ENCODE results near the gene TMEM43.

Gene TMEM43

DNA sequence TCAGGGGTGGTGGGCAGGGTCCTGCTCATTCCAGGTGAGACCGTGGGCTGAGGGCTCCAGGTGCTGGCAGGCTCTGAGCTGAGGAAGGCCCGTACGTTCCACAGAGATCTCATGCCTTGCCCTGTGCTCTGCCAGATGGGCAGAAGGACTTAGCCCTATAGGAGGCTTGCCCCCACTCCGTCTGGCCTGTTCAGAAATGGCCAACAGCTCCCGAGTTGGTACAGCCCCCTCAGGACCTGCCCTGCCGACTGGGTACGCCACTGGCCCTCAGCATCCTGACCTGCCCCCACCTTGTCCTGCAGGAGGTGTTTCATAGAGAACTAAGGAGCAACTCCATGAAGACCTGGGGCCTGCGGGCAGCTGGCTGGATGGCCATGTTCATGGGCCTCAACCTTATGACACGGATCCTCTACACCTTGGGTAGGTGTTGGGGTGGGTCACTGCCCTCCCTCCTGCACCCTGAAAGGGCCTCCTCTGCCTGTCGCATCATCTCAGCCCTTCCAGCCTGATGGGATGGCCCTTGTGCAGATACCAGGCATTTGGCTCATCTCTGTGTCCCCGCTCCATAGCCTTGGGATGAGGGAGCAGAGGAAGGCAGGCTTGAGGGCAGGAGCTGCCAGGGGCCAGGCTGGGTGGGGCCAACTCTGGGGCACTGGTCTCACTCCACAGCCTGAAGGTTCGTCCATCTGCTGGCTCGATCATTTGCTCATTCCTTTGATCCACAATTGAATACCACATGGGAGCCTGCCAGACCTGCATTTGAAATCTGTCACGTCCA is 14.2 kb downstream of the TMEM43 start:
- DNase-seq = no peak

DNA sequence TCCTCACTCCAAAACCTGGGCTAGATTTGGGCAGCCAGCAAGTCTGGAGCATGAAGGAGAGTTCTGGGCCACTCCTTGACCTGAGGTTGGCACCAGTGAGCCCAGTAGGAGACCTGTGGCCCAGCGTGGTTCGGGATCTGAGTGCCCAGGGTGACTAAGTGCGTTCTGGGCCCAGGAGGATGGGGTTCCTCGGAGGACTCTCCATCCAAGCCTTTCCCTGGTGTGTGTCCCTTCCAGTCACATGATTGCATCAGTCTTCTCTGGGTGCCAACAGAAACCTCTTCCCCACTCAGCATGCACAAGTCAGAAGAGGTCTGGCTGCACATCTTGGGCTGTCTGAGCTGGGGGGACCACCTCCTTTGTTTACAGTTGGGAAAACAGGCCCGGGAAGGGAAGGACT is 14.9 kb downstream of the TMEM43 start:
- no peak for DNase-seq

DNA sequence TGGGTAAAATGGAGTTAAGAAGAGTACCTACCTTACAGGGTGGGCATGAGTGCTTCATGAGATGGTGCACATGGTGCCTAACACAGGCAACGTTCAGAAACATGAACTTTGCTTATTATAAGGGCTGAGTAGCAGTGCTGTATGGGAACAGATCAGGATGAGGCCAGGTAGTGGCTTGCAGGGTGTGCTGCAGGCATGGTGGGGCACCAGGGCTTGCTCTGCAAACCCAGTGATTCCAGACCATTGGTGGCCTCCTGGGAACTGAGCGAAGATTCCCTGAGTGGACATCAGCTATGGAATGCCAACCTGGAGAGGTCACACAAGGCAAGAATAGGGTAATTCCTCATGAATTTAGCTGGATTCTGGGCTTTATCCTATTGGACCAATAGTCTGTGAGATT is 15.8 kb downstream of the TMEM43 start:
- no peak for DNase-seq

DNA sequence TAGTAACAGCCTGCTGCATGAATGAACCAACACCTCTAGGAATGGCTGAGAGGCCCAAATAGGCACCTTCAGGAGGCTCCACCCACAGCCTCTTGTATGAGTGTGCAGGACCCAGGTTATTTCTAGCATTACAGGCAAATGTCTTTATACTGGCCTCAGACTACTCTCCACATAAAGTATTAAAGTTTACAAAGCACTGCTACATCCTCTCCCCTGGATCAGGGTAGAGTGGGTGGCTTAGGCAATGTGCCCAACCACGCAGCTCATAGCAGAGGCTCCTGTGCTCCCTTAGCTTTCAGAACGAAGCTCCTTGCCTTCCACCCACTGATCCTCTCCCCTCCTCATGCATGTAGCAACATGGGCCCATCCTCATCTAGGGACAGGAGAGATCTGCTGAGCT is 16.3 kb downstream of the TMEM43 start:
- no peak for DNase-seq

DNA sequence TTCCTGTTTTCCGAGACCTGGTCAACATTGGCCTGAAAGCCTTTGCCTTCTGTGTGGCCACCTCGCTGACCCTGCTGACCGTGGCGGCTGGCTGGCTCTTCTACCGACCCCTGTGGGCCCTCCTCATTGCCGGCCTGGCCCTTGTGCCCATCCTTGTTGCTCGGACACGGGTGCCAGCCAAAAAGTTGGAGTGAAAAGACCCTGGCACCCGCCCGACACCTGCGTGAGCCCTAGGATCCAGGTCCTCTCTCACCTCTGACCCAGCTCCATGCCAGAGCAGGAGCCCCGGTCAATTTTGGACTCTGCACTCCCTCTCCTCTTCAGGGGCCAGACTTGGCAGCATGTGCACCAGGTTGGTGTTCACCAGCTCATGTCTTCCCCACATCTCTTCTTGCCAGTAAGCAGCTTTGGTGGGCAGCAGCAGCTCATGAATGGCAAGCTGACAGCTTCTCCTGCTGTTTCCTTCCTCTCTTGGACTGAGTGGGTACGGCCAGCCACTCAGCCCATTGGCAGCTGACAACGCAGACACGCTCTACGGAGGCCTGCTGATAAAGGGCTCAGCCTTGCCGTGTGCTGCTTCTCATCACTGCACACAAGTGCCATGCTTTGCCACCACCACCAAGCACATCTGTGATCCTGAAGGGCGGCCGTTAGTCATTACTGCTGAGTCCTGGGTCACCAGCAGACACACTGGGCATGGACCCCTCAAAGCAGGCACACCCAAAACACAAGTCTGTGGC is 16.9 kb downstream of the TMEM43 start:
- no peak for DNase-seq

DNA sequence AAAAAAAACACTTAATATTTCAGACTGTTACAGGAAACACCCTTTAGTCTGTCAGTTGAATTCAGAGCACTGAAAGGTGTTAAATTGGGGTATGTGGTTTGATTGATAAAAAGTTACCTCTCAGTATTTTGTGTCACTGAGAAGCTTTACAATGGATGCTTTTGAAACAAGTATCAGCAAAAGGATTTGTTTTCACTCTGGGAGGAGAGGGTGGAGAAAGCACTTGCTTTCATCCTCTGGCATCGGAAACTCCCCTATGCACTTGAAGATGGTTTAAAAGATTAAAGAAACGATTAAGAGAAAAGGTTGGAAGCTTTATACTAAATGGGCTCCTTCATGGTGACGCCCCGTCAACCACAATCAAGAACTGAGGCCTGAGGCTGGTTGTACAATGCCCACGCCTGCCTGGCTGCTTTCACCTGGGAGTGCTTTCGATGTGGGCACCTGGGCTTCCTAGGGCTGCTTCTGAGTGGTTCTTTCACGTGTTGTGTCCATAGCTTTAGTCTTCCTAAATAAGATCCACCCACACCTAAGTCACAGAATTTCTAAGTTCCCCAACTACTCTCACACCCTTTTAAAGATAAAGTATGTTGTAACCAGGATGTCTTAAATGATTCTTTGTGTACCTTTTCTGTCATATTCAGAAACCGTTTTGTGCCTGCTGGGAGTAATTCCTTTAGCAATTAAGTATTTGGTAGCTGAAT is 17.9 kb downstream of the TMEM43 start:
- no peak for DNase-seq

DNA sequence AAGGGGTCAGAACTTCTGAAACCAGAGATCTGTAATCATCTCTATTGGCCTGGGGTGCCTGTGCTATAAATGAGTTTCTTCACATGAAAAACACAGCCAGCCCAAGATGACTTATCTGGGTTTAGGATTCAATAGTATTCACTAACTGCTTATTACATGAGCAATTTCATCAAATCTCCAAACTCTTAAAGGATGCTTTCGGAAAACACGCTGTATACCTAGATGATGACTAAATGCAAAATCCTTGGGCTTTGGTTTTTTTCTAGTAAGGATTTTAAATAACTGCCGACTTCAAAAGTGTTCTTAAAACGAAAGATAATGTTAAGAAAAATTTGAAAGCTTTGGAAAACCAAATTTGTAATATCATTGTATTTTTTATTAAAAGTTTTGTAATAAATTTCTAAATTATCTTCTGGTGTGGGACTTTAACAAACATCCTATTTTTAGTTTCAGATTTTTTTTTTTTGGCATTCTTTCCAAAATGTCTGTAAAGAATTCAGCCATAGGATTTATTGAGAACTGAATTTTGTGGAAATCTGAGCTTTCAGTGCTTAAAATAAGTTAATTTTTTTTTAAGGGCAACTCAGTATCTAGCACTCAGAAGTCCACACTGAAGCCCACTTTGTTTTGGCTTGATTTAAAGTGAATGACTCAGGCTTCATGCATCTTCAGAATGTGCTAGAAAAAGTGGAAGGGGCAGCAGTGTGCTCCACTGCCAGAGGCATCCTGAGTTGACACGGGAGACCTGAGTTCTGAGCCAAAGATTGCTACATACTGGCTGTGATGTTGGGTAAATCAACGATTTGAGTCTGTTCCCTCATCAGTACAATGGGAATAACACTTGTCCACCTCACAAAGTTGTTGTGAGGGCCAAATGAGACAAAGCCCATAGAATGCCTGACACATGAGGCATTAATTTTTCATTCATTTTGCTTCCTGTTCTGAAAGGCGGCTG is 18.7 kb downstream of the TMEM43 start:
- DNase-seq = no peak

DNA sequence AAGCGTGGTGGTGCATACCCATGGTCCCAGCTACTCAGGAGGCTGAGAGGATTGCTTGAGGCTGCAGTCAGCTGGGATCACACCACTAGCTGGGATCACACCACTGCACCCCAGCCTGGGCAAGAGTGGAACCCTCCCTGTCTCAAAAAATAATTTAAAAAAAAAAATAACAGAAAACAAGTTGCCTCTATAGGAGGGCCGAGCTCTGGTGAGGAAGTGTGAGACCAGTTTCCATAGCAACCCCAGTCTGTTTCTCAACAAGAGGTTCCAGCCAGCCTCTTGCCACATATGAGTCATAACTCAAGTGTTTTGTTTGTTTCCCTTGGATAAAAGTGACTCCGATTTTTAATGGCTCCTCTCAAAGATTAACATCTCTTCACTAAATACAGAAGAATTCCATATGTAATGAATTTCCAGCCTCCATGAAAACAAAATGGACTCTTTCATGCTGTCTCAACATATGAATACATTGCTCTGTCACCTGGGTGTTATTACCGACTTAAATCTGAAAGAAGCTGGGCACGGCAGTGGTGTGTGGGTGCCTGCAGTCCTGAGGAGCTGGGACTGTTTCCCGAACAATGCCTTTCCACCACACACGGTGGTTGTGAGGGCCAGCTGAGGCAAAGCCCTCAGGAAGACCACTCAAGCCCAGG is 19.7 kb downstream of the TMEM43 start:
- peak; percentile 80 for DNase-seq

DNA sequence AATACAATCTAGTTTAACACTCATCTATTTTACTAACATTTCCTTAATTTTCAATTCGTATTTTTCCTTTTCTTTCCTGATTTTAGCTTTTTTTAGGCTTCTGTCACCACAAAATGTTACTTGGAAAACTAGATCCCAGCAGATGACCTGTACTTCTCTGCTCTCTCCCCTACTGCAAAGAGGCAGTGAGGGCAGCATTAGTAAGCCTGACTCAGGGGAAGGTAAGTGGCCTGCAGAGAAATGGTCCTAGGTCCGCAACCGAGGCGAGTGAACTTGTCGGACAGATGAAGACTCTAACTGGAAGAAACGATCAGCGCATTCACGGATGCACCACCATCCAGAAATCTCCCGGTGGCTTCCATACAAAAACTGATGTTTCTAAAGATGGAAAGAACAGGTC is 20.4 kb downstream of the TMEM43 start:
- no peak for DNase-seq

DNA sequence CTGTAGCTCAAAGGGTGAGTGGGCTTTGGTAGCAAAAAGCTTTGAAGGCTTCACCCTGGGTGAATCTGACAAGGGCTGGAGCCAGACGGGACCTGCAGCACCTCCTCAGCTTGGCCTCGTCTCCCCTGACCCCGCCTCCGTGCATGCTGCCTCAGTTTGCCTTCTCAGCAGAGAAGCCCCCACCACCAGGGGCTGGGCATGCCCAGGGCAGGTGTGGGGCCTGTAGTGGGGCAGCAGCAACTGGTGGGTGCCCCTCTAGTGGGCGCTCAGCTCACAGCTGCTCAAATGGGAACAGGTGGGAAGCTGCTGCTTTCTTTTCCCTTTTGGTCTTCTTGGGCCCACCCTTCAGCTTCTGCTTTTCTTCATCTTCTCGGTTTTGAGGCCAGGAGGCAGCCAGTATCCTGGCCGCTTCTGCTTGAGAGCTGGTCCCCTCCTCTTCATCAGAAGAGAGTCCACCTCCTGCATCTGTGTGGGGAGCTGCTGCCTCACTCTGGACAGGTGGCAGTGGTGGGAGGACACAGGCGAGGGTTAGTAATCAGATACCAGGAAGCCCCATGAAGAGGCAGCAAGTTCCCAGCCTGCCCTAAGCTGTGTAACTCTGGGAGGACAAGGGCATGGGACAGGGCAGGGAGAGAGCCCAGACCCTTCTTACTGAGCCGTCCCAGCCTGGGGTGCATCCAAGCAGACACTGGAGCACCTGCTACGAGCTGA is 21.0 kb downstream of the TMEM43 start:
- DNase-seq = no peak

DNA sequence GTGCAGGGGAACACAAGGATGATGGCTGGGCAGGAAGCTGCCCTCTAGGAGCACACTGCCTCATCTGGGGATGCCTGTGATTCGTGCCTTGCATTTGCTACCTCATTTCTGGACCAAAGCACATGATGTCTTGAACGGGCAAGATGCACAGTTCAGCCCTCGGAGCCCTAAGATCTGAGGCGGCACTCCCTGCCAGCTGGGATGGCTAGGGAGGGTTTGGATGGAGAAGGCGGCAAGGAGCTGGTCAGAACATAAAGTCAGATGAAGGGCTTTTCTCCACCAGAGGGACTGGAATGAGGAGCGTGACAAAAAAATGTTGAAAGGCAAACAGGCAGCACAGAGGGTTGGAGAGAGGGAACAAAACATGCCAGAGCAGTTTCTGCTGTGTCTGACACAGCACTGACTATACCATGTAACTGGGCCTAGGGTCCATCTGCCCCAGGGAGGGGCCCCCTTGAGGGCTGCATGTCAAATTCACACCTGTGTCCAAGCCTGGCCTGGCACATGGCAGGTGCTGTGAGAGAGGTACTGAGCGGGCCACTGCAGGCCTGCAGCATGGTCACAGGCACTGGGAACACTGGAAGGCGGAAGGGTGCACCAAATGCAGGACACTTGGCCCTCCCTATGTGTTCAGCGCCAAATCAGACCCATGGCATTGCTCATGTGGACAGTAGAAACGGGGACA is 21.7 kb downstream of the TMEM43 start:
- no peak for DNase-seq

DNA sequence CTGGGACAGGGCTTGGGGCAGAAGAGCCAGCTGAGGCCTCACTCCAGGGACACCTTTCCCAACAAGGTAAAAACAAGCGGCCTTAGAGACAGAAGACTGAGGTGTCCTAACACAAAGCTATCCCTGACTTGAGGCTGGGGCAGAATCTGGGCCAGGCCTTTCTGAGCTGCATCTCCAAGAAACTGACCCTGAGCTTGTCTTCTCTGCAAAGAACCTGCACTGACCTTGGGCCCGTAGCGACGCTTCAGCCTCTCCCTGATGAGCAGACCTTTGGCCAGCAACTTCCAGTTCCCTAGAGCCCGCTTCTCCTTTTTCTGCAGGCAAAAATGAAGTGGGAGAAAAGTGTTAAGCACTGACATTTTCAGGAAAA is 22.2 kb downstream of the TMEM43 start:
- DNase-seq = no peak

DNA sequence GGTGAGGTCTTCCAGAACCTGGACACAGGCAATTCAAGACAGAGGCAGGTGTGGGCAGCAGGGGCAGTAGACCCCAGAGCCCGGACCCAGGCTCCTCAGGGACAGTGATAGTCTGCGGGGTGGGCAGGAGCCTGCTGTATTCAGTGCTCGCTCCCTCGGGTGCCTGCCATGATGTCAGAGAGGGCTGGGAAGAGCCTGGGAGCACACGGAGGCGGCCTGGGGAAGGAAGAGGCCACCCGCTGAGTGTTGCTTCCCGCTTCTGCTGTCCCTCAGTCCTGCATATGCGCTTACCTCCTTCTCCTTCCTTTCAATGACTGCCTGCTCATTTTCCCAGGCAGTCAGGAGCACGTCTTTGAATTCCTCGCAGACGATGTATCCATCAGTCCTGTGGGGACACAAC is 22.8 kb downstream of the TMEM43 start:
- no peak for DNase-seq

DNA sequence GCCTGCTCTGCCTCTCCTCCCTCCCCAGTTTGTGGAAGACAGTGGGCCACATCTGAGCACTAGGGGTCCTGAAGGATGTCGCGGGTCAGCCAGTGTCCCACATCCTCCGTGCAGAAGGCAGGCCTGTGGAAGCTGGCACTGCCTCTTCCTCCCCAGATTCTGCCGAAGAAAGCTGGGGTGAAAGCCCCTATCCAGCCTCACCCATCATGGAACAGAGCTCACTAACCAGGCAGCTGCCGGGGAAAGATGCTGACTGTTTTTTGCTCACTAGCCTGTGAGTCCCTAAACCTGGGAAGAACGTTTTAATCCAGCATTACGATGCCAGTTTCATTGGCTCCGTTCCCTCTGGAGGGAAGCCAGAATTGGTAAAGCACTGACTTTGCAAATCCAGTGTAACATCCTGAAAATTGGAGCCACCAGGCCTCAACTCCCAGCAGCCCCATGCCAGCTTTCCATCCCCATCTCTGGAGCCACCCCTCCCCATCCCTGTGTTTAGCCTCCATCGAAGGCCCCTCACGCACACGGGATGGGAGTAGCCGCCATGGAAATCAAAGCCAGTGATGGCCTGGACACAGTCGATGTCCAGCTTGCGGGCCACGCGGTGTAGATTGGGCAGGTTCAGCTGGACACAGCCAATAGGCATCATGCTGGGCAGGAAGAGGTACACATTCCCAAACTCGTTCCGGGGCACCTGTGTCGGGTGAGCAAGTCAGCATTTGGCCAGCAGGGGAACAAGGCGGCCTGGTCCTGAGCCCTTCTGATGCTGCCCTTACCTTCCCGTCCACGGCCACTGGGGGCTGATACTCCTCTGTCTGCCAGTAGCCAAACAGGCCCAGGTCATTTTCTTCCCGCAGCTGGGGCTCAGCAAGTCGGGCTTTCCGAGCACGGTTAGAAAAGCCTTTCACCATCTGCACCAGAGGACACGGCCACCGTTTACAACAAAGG is 23.5 kb downstream of the TMEM43 start:
- no peak for DNase-seq

DNA sequence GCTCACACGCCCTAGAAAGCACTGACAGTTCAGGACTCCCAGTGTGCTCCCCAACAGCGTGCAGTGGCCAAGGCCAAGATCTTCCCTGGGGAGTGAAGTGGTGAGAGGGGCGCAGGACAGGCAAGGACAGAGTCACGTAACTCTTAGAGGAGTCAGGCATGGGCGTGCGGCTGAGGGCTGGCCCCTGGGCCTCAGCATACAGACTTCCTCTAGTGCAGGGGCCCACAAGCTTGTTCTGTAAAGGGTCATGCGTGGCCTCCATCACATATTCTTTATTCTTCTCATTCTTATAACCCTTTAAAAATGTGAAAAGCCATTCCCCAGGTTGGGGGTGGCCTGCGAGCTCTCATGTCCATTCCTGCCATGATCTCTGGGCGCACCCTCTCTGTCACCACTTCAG is 25.2 kb downstream of the TMEM43 start:
- DNase-seq = no peak

DNA sequence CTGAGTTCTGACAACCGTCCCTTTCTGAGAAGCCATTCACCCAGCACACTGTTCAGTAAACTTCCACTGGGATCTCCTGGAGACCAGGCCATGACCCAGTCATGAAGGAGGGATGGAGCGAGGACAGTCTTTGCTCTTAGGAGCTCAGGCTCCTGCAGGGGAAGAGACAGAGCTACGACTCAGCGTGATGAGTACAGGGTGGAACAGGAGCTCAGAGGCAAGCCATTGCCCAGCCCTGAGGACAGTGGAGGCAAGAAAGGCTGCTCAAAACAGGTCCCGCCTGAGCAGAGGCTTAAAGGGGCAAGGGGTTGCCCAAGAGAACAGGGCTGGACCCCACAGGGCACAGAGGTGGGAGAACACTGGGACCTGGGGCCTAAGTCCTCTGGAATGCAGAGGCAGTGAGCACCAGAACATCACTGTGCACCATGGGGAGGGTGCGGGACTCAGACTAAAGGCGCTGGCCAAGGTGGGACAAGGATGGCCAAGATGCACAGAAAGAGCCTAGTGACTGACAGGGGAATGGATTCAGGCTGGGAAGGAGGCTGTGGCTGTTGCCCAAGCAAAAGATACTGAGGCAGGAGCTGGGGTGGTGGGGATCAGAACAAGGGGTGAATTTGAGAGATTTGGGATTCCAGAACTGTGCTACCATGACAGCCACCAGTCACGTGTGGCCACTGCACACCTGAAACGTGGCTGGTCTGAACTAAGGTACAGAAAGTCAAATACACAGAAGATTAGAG is 25.8 kb downstream of the TMEM43 start:
- DNase-seq = no peak

DNA sequence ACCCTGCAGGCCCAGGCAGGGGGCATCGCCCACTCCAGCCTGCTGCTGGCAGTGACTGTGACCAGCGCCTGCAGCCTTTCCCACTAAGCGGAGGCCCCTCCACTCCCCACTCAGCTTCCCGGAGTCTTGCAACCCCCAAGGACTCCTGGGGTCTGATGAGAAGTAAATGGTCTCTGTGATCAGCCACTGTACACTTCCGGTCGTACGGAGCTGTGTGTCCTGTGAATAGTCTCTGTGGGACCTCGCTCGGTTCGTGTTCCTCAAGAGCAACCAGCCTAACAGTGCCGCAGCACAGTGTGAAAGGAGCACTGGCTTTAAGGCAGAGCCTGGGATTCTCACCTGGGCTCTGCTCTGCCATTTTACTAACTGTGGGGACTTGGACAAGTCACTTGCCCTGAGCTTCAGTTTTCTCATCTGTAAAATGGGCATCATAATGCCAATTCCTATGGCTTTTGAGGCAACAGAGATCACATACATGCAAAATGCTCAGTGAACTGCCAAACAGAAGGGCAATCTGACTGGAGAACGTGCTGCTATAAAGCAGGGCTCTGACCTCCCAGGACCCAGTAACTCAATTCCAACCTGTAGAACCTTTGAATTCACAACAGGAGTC is 26.7 kb downstream of the TMEM43 start:
- DNase-seq = no peak

DNA sequence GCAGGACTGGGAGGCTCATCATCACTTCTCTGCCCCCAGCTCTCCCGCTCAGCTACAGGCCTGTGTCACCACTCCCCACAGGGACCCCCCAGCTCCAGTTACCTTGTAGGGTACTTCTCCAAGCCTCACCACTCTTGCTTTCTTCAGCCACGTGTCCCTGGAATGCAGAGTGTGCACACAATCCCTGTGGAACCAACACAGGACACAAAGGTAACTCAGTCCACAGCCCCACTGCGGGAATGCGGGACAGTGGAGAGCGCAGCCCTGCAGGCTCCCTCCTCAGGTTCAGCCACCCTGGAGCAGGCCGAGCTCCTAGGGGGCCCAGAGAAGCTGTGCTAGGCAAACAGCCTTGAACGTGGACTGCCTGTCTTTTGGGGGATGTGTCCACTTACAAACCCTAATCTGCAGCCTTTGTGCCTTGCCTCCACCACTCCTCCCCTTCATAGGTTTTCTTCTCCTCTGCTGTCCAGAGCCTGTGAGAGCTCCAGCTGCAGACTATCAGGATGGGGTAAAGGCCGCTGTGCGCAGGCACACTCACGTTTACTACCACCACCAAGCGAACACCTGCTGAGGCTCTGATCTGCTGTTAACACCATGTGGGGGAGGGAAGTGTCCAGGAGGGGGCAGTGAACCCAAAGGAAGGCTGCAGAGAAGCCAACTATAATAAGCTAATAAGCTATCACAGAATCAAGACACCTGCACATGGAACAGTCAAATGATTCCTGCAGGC is 27.5 kb downstream of the TMEM43 start:
- DNase-seq = peak; percentile 25

Measured in hematopoietic multipotent progenitor cell treated with erythropoietin and hydrocortisone succinate and interleukin-3 and kit ligand, for 8 days (in vitro differentiated cells).